ENCODE data around the gene BEAN1. TPM values are rescaled to one million over a fixed set of nuclear protein-coding genes. Genes with fewer than 3 reads are reported as not detected.

BEAN1 gene
- polyA plus RNA-seq, 1 of the 3 experiments (the other 2 are of a cell fraction): 0.07 TPM

- no peak overlapping the region for H3K27ac ChIP-seq (ENCODE audit: low read depth in 2 of 2, low read length in 1 of 2)
- CTCF ChIA-PET: interaction anchor here (1.0 to 22.3 kb wide), 4 partner anchors 11 to 64 kb away, joined by 3 to 299 read pairs (median 10); partner anchors contain the start of gene BEAN1
Measured at GRCh38 chr16:66467611-66468010, 40.5 kb downstream of the BEAN1 start.

More at GRCh38 chr16:66467611-66468010, 40.5 kb downstream of the BEAN1 start:
- Histone ChIP-seq H3K36me3 (replicated peaks in 1 of 2; ENCODE audit: control insufficient read depth in 1 of 2, insufficient read depth in 2 of 2, low read length in 1 of 2) (no peaks in the 10 kb centered on the region), H3K9me2 (no peaks in the 10 kb centered on the region), H3K9ac (no peak overlapping the region), H3K4me1 (ENCODE audit: control insufficient read depth in 1 of 2, insufficient read depth in 2 of 2, low read depth in 1 of 2, low read length in 1 of 2) (no peaks in the 10 kb centered on the region), H3K4me3 (ENCODE audit: low read depth in 2 of 2, low read length in 1 of 2) (no peak overlapping the region), H4K20me1 (ENCODE audit: insufficient read depth) (no peaks in the 10 kb centered on the region), H2AFZ (ENCODE audit: low read depth) (no peak overlapping the region), H3K4me2 (no peak overlapping the region), H3F3A (replicated peaks; ENCODE audit: insufficient read depth) (no peaks in the 10 kb centered on the region), H3K27me3 (ENCODE audit: insufficient read depth) (no peaks in the 10 kb centered on the region; the same call in 1 of the 2 replicates), H3K9me3 (no peaks in the 10 kb centered on the region), H3K79me2 (ENCODE audit: insufficient read depth) (no peaks in the 10 kb centered on the region)
- DNase-seq: no peak
- no peak for TF ChIP-seq FOXM1 (IDR thresholded peaks at IDR 0.05; ENCODE audit: low read depth)
- no peak for TF ChIP-seq MAX (IDR thresholded peaks at IDR 0.05; ENCODE audit: low read depth)
- no peak for TF ChIP-seq POLR2AphosphoS5 (IDR thresholded peaks at IDR 0.05; ENCODE audit: low read depth, low read length)
- TF ChIP-seq NFIC (IDR thresholded peaks at IDR 0.05; ENCODE audit: borderline replicate concordance): no peak
- TF ChIP-seq NRF1 (IDR thresholded peaks at IDR 0.05; ENCODE audit: low read depth, low read length): no peak
- TF ChIP-seq USF1 (IDR thresholded peaks at IDR 0.05; ENCODE audit: borderline replicate concordance, low read depth): no peak
- no peak for TF ChIP-seq YY1 (IDR thresholded peaks at IDR 0.05; ENCODE audit: low read depth)
- no peak for TF ChIP-seq CTCF (IDR thresholded peaks at IDR 0.05)
- no peak for TF ChIP-seq TCF12 (IDR thresholded peaks at IDR 0.05)
- TF ChIP-seq ZBTB33 (IDR thresholded peaks at IDR 0.05; ENCODE audit: borderline replicate concordance, low read depth): no peak
- no peak for TF ChIP-seq MEF2A (IDR thresholded peaks at IDR 0.05; ENCODE audit: borderline replicate concordance, low read depth)
- no peak for TF ChIP-seq REST (IDR thresholded peaks at IDR 0.05; ENCODE audit: low read depth, low read length)
- TF ChIP-seq JUND (IDR thresholded peaks at IDR 0.05): no peak
- POLR2A ChIA-PET: no interaction called here
- WGBS (ENCODE audit: low lambda C conversion rate): 74% methylated on average over 5 of the region's 5 CpGs

Data from SK-N-SH (cell line).